ENCODE measurements around the gene HSD3B2. TPM values are rescaled to one million over a fixed set of nuclear protein-coding genes. Genes with fewer than 3 reads are reported as not detected.

HSD3B2 gene
- total RNA-seq, 1 donor from 2014 or later = not detected

GRCh38 chr1:119428991-119429390 is 14.0 kb downstream of the HSD3B2 start:
- H3K4me1 Mint-ChIP-seq (ENCODE audit: low read depth) = peaks cover 3% of the 10 kb centered on the region
- H3K27ac Mint-ChIP-seq = no peak overlapping the region
- H3K27me3 Mint-ChIP-seq = peaks cover 33% of the 10 kb centered on the region
- no peaks in the 10 kb centered on the region for H3K9me3 Mint-ChIP-seq (ENCODE audit: low read depth)
- H3K36me3 Mint-ChIP-seq (ENCODE audit: insufficient read depth) = no peaks in the 10 kb centered on the region
- TF ChIP-seq, protein P1, sequence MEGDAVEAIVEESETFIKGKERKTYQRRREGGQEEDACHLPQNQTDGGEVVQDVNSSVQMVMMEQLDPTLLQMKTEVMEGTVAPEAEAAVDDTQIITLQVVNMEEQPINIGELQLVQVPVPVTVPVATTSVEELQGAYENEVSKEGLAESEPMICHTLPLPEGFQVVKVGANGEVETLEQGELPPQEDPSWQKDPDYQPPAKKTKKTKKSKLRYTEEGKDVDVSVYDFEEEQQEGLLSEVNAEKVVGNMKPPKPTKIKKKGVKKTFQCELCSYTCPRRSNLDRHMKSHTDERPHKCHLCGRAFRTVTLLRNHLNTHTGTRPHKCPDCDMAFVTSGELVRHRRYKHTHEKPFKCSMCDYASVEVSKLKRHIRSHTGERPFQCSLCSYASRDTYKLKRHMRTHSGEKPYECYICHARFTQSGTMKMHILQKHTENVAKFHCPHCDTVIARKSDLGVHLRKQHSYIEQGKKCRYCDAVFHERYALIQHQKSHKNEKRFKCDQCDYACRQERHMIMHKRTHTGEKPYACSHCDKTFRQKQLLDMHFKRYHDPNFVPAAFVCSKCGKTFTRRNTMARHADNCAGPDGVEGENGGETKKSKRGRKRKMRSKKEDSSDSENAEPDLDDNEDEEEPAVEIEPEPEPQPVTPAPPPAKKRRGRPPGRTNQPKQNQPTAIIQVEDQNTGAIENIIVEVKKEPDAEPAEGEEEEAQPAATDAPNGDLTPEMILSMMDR (IDR thresholded peaks at IDR 0.05; ENCODE audit: unreplicated experiment) = no peak
- DNase-seq (ENCODE audit: low spot score, unreplicated experiment) = no peak
- no peak overlapping the region for H3K4me3 Mint-ChIP-seq (ENCODE audit: low read depth)

DNA sequence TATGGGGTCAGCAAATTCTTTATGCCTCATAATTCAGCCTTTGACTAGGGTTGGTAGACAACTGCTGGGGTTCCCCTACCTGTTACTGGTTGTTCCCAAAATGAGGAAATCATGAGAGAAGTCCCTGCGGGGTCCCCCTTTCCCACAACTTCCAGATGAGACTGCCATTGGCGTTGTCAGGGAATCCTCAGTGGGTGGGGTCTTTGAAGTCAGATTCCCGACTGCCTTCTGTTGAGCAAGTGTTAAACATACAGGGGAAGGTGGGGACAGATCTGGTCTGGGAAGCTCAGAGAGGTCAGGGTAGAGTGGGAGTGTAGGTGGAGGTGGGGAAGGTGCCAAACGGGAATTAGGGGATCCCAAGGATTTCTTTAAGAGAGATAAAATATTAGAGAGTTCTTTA is 14.7 kb downstream of the HSD3B2 start:
- H3K4me3 Mint-ChIP-seq (ENCODE audit: low read depth) = no peak overlapping the region
- H3K9me3 Mint-ChIP-seq (ENCODE audit: low read depth) = no peaks in the 10 kb centered on the region
- no peaks in the 10 kb centered on the region for H3K36me3 Mint-ChIP-seq (ENCODE audit: insufficient read depth)
- DNase-seq (ENCODE audit: low spot score, unreplicated experiment) = no peak
- H3K27me3 Mint-ChIP-seq = peaks cover 33% of the 10 kb centered on the region
- peaks cover 3% of the 10 kb centered on the region for H3K4me1 Mint-ChIP-seq (ENCODE audit: low read depth)
- no peak overlapping the region for H3K27ac Mint-ChIP-seq
- TF ChIP-seq, protein P1 (IDR thresholded peaks at IDR 0.05; ENCODE audit: unreplicated experiment) = no peak

- peaks cover 3% of the 10 kb centered on the region for H3K4me1 Mint-ChIP-seq (ENCODE audit: low read depth)
- H3K27me3 Mint-ChIP-seq = peaks cover 33% of the 10 kb centered on the region
- H3K27ac Mint-ChIP-seq = no peak overlapping the region
- no peak overlapping the region for H3K4me3 Mint-ChIP-seq (ENCODE audit: low read depth)
- TF ChIP-seq, protein P1 (IDR thresholded peaks at IDR 0.05; ENCODE audit: unreplicated experiment) = no peak
- H3K9me3 Mint-ChIP-seq (ENCODE audit: low read depth) = no peaks in the 10 kb centered on the region
- DNase-seq (ENCODE audit: low spot score, unreplicated experiment) = no peak
- no peaks in the 10 kb centered on the region for H3K36me3 Mint-ChIP-seq (ENCODE audit: insufficient read depth)
These were observed 15.5 kb downstream of the HSD3B2 start for GRCh38 chr1:119430486-119430885.

DNA sequence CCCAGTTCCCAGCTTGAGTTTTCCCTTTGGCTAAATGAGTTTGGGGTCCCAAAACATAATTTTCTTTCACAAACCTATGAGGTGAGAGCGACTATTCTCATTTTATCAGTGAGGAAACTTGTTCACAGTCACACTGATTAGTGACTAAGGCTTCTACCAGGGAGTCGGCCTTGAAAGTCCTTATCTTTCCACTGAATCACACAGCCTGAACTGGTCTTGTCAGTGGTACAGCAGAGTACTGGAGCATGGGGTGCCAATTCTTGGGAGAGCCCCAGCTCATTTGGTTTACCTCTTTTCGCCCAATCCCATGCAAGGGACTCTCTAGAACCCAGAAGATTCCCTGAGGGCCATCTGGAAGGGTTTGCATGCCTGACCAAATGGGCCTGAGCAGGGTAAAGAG is 16.9 kb downstream of the HSD3B2 start:
- TF ChIP-seq, protein P1 (IDR thresholded peaks at IDR 0.05; ENCODE audit: unreplicated experiment) = no peak
- DNase-seq (ENCODE audit: low spot score, unreplicated experiment) = no peak
- H3K36me3 Mint-ChIP-seq (ENCODE audit: insufficient read depth) = no peaks in the 10 kb centered on the region
- no peaks in the 10 kb centered on the region for H3K9me3 Mint-ChIP-seq (ENCODE audit: low read depth)
- no peak overlapping the region for H3K4me3 Mint-ChIP-seq (ENCODE audit: low read depth)
- peaks cover 33% of the 10 kb centered on the region for H3K27me3 Mint-ChIP-seq
- peaks cover 3% of the 10 kb centered on the region for H3K4me1 Mint-ChIP-seq (ENCODE audit: low read depth)
- H3K27ac Mint-ChIP-seq = no peak overlapping the region

GRCh38 chr1:119435052-119435451 is 20.1 kb downstream of the HSD3B2 start:
- Mint-ChIP-seq H3K36me3 (ENCODE audit: insufficient read depth) (no peaks in the 10 kb centered on the region), H3K9me3 (ENCODE audit: low read depth) (no peaks in the 10 kb centered on the region), H3K27ac (no peak overlapping the region), H3K27me3 (peaks cover 36% of the 10 kb centered on the region), H3K4me1 (ENCODE audit: low read depth) (peaks cover 3% of the 10 kb centered on the region), H3K4me3 (ENCODE audit: low read depth) (no peak overlapping the region)
- TF ChIP-seq, protein P1 (IDR thresholded peaks at IDR 0.05; ENCODE audit: unreplicated experiment) = no peak
- no peak for DNase-seq (ENCODE audit: low spot score, unreplicated experiment)

All from progenitor cell of endocrine pancreas (in vitro differentiated cells).